GM20431 (cell line): ENCODE data around the gene GATAD2B.
"Not testable (repeated sequence)": the region's sequence is repeated elsewhere in the genome, so short reads cannot be mapped to it uniquely, and the experiment has no call there.

Experiments used
- in situ Hi-C: fragments of 300-500 bp; cut with MseI, MboI; formaldehyde crosslinking; loops from one replicate; pipeline ENCODE4 v1.15.0; 2020; ENCODE audit warnings: low sequenced_read_pairs; ENCODE audit not compliant: unreplicated experiment

The GATAD2B gene

DNA sequence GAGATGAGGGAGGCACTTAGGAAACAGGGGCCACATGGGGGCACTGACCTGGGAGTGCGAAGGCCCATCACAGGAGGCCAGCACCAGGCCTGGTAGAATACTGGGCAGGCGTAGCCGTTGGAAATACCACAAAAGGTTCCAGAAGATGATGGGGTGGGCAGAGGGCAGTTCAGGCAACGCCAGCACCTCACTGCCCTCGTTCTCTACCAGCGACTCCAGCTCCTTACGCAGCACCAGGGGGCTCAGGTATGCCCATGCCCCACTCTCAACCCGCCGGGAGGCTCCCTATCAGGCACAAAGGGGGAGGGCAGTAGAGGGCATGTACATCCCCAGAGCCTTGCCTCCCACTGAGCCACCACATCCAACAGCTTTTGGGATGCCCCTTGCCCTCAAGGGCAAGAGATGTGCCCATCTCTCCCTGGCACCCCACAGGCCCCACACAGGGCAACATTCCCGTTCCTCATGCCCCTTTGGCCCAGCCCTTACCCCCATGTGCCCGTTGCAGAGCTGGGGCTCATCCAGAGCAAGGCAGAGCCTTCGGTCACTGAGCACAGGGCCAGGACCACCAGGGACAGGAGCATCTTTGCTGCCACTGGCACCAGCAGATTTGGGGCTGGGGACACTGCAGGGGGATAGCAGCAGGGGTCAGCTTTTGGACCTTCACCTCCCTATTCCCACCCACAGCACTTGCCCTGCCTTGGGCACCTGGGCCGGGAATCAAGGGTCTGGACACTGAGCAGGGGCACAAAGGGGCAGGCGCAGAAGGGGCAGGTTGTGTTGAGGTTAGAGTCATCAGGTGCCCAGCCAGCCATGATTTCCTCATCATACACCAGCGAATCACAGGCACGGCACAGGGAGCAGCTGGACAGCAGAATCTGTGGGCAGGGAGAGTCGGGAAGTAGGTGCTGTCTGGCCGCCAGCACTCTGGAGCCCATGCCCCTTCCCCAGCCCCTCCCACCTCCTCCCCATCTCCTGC, 9.7 kb upstream of the GATAD2B start:
- in situ Hi-C loops: no loop called here

DNA sequence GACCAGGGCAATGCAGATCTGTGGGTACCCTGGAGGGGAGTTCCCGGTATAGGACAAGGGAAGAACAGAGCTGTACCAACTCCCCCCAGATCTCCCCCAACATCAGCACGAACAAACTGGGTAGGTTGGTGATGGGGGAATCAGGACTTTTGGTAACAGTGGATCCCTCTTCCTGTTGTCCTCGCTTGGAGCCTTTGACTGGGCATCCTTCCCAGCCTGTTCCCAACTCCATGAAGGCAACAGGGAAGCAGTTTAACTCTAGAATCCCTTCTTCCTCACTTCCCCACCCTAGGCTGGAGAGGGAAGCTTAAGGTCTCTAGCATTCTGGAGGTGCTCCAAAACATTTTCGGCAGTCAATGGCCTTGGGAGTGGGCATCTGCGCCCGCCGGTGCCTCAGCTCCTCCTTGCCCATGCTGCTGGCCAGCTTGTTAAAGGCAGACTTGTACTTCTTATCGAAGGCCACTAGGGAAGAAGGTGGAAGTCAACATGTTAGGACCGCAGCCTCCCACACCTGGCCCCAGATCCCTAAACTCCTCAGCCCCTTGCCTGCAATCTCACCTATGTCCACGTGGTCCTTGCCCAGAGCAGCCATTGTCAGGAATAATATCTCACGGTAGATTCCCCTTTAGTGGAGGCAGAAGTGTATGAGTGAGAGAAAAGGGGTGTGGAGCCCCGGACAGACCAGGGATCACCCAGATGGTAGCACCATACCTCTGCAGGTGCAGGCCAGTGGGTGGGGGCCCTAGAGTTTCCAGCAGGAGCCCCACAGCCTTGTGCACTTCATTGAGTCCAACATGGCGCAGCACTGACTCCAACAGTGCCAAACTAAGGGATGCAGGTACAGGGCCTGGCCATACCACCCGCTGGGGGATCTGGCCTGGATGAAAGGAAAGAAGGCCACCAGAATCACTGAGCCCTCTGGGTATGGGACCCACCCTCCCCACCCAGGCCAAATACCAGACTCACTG, 7.5 kb upstream of the GATAD2B start:
- in situ Hi-C loops: loop anchor here (10.0 kb wide), 1 partner anchor 105 kb away; no protein-coding TSS in a partner anchor

DNA sequence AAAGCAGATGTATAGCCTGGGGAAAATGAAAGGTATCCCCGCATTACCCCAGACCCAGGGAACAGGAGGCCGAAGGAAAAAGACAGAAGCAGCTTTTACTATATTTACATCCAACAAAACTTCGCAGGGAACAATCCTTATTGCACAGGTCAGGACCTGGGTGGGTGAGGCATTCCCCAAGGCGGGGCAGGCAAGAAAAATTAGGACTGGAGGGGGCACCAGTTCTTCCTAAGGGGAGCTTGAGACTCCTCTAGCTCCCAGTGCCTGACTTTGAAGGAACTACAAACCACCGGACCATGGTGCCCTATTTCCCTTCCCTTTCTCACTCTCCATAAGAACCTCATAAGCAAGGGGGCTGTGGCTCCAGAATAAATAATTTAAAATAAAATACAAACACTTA, 6.7 kb upstream of the GATAD2B start:
- in situ Hi-C loops: loop anchor here (10.0 kb wide), 1 partner anchor 105 kb away; no protein-coding TSS in a partner anchor

GRCh38 chr1:153928791-153929341, 6.1 kb upstream of the GATAD2B start:
- in situ Hi-C loops: loop anchor here (10.0 kb wide), 1 partner anchor 104 kb away; no protein-coding TSS in a partner anchor

DNA sequence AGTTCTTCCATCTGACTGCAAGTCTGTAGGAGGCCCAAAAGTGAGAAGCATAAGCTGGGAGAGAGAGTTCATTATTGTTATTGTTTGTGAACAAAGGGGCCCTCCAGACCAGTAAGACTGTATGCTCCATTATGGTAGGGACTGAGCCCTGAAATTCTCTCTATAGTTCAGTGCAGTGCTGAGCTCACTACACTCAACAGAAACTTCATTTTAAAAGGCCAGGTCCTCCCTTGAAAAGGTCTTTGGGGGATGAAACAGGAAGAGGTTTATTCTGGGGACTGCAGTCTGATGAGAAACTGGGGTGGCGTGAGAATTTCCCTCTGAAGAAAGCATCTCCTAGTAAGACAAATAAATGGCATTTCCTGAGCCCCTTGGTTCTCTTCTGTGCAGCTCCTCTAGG, 5.5 kb upstream of the GATAD2B start:
- in situ Hi-C loops: loop anchor here (10.0 kb wide), 1 partner anchor 103 kb away; no protein-coding TSS in a partner anchor

GRCh38 chr1:153926405-153926804, 3.6 kb upstream of the GATAD2B start:
- in situ Hi-C loops: loop anchor here (10.0 kb wide), 1 partner anchor 102 kb away; no protein-coding TSS in a partner anchor

DNA sequence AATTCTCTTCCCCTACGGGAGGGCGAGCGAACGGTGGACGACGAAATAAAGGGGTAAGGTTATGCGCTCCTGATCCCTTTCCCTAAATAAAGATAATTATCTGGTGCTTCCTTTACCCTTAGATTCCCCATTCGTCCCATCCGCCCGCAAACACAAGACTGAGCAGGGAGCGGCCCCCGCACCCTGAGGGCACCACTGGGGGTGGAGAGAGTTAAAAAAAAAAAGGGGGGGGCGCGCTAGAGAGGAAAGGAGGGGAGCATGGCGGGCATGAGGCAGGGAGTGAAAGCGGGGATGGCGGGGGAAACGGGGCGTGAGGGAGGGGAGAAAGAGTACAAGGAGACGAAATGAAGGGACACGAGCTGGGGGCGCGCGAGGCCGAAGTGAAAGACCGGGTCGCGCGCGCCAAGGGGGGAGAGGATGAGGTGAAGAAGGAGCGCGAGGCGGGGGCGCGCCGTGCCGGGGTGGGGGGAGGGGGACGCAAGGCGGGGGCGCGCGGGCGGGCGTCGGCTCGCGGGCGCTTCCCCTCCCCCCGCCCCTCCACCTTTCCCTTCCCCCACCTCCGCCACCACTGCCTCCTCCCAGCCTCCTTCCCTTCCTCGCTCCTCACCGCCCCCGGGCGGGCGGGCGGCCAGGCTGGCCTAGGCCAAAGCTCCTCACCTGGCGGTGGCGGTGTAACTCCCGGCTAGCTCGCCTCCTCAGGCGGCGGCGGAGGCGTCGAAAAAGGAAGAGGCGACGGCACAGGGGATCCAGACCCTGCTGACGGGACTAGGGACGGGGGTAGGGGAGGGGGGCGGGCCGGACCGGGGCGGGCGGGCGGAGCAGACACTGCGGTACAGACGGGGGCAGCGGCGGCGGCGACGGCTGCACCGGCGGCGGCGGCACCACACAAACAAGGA, 448 bp downstream of the GATAD2B start:
- in situ Hi-C loops: loop anchor here (10.0 kb wide), 1 partner anchor 98 kb away; no protein-coding TSS in a partner anchor

GRCh38 chr1:153921803-153922075, 1.0 kb downstream of the GATAD2B start:
- in situ Hi-C loops: loop anchor here (10.0 kb wide), 1 partner anchor 97 kb away; no protein-coding TSS in a partner anchor

- in situ Hi-C loops: loop anchor here (10.0 kb wide), 1 partner anchor 96 kb away; no protein-coding TSS in a partner anchor
Measured at GRCh38 chr1:153921080-153921802, 1.5 kb downstream of the GATAD2B start.

- in situ Hi-C loops: loop anchor here (10.0 kb wide), 1 partner anchor 95 kb away; no protein-coding TSS in a partner anchor
Measured at GRCh38 chr1:153919876-153920852, 2.6 kb downstream of the GATAD2B start.

- in situ Hi-C loops: no loop called here
Measured at GRCh38 chr1:153916297-153916696, 6.5 kb downstream of the GATAD2B start.

GRCh38 chr1:153912349-153912748, 10.4 kb downstream of the GATAD2B start:
- in situ Hi-C loops: no loop called here

- in situ Hi-C loops: not testable (repeated sequence)
Measured at GRCh38 chr1:153910560-153910959, 12.2 kb downstream of the GATAD2B start.

DNA sequence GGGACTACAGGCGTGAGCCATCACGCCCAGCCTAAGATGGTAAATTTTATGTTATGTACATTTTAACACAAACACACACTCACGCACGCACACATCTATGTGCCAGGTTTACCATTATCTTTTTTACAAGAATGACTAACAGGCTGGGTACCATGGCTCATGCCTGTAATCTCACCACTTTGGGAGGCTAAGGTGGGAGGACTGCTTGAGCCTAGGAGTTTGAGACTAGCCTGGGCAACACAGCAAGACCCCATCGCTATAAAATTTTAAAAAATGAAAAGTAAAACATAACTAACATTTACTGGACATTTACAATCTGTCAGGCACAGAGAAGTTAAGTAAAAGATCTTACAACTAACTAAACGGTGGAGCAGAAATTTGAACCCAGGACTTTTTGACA, 14.7 kb downstream of the GATAD2B start:
- in situ Hi-C loops: no loop called here

DNA sequence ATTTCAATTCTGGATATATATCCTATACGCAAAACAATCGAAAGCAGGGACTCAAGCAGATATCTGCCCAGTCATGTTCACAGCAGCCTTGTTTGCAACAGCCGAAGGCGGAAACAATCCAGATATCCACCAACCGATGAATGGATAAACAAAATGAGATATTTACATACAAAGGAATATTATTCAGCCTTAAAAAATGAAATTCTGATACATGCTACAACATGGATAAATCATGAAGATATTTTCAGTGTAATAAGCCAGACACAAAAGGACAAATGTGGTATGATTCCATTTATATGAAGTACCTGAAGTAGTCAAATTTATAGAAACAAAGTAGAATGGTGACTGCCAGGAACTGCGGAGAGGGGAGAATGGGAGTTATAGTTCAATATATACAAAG, 15.6 kb downstream of the GATAD2B start:
- in situ Hi-C loops: no loop called here

- in situ Hi-C loops: no loop called here
Measured at GRCh38 chr1:153906396-153906795, 16.4 kb downstream of the GATAD2B start.

GRCh38 chr1:153905908-153906307, 16.9 kb downstream of the GATAD2B start:
- in situ Hi-C loops: not testable (repeated sequence)
